OCI-LY3 (cell line): ENCODE measurements around the gene SHTN1.

Source experiments
- CTCF ChIP-seq: fragments of 200-600, 300-600 bp; sonication (generic); IDR thresholded peaks from 2 replicates; pipeline ENCODE4 v1.5.1; 2014; ENCODE audit warnings: antibody characterized with exemption, low read length, low read depth
- EZH2phosphoT487 ChIP-seq: fragments of 200-600 bp; shearing (Covaris generic); IDR thresholded peaks from 2 replicates; pipeline ENCODE4 v1.6.1; 2018; ENCODE audit warnings: antibody characterized with exemption, mixed run types, low read depth

DNA sequence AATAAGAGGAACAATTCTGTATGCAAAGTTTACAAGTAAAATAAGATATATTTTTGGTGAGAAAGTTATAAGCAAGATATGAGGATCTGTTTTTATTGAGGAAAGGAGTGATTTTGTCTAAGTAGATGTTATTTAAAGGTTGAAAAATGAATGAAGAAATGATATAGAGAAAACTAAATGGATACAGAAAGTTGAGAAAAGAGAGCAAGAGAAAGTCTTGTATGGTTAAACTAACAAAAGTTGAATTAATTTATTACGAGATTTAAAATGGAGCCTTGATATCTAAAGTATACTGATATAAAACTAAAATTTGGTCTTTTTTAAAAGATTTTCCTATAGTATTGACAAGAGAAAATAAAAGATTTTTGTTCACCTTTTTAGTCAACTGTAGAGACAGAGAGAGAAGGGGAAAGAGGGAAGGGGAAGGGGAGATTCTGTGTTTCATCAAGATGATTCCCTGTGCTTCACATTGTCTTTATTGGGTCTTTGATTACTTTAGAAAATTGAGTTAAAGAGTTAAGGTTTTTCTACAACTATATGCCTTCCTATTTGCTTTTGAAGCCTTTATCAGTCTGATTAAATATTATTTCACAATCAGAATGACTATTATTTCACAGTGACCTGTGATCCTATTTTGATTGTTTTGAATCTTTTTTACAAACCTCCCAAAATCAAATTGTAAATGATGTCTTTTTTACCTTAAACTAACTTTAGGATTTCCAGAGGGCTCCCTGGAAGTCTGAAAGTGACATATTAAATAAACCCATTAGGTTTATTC, 10.7 kb downstream of the SHTN1 start:
- TF ChIP-seq CTCF (no peak), EZH2phosphoT487 (no peak)
